Anterior cingulate cortex (tissue), 58 donors: ENCODE measurements around the gene UROS.

Experiments
- DNase-seq, 58 donors: peaks; one replicate each; lab custom pipeline; 2025; lab: John Stamatoyannopoulos, UW

UROS gene

DNA sequence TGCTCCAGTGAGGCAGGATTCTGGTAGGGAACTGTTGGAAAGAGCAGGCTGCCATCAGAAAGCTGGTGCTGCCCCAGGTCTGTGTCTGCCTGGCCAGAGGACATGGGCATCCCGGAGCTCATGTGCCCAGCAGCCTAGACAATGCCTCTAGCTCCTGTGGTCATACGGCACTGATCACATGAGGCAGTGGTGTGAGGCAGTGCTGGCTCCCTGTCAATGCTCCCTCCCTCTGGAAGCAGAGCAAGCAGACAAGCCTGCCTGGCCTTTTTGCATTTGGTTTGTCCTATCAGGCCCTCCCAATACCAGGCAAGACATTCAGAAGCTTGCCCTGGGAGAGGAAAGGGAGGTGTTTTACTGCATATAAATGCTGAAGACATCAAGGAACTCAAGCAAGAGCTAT lies 27.9 kb downstream of the UROS start:
- peak in 54 of 58 donors; percentile 9 to 91 (median 70) for DNase-seq

DNA sequence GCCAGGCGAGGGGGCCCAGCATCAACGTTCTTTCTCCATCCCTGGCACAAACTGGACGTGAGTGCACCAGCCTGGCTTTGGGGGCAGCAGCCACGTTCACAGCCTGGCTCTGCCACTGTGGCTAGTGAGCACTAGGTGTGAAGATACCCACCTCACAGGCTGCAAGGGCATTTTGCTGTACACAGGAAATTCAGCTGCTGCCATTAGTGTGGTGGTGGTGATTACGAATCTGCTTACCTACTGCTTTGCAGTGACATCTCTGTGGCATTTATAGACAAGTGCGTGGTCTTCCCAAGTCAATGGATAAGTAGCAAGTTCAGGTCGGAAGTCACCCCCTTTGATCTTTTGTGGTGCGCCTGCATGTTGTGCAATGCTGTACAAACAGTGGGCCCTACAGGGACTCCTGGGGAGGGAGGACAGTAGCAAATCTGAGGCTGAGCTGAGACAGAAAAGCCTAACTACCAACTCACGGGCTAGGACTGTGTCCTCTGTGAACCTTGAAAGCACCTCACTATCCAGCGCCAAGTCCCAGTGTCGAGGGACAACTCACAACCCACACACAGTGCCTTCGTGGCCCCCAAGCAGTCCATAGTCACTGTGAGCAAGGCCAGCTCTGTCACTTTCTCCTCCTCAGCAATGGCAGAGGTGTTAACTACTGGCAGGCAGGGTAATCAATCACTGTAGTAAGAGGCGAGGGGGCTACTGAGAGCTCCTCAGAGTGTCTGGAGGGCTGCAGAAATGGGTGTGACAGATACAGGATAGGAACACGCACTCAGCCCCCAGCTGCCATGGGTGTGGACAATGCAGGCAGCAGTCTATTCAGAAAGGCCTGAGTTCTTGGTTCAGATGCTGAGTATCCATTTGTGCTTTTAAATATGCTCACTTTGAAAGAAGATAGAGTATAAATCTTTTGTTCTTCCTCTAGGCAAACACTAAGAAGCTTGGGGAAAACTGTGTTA lies 30.4 kb downstream of the UROS start:
- DNase-seq: no peak

DNA sequence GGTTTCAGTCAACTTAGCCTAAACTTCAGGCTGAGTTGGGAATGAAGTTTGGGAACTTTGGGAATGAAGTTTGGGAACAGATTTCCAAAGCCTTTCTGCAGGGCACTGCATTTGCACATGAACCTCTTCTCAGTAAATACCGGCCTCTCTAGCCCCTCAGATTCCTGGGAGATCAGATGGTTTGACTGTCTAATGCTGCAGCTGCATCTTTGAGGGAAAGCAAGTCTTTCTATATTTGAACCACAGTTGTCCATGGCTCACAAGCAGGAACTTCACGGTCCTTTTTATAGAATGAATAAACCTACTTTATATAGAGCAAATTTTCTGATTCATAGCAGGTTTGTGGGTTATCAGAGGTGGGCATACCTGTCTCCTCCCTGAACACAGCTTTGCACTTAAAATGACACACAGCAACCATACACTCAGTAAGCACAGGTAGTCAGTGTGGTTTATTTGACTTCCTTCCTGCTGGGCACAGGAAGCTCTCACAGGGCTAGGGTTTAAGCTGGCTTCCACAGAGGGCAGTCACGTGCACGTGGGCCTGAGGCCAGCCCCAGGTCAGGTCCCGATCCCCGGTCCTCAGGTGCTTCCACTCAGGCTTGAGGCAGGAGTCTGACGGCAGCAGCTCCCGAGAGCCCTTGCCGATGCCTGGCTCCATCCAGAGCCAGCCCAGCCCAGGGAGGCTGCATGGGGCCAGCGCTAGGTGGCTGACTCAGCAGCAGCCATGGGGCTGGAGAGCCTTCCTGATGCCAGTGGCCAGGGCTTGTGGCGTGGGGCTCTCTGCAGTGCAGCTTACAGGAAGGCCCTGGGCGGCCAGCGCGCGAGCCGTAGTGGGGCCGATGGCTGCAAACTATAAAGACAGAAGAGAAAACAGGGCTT lies 34.7 kb downstream of the UROS start:
- no peak for DNase-seq

DNA sequence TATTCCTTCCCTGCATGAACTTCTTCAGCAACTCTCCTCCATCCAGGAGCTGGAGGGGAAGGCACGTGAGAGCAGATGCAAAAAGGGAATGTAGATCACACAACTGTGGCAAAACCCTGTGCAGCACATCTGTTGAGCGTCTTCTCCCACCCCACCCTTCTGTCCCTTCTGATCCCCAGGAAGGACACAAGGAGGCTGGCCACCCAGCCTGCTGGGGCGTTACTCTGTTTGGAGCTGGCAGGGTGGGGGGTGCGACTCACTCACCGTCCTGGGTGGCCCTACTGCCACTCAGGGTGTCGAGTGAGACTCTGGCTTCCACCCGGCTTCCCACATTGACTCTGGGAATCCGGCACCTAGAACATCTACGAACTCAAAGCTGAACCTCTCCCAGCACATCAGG lies 37.3 kb downstream of the UROS start:
- DNase-seq: no peak

DNA sequence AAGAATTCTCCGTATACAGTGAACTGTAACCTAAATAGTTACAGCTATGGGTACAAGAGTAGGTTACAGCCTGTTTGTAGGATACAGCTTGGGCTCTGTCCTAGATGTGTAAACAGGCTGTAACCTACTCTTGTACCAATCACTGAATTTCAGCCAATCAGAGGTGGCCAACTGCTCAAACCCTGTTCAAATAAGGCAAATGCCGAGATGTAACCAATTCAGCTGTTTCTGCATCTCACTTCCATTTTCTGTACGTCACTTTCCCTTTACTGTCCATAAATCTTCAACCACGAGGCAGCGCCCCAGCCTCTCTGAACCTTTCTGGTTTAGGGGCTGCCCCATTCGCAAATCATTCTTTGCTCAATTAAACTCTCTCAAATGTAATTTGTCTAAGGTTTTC lies 39.1 kb downstream of the UROS start:
- DNase-seq: no peak

DNA sequence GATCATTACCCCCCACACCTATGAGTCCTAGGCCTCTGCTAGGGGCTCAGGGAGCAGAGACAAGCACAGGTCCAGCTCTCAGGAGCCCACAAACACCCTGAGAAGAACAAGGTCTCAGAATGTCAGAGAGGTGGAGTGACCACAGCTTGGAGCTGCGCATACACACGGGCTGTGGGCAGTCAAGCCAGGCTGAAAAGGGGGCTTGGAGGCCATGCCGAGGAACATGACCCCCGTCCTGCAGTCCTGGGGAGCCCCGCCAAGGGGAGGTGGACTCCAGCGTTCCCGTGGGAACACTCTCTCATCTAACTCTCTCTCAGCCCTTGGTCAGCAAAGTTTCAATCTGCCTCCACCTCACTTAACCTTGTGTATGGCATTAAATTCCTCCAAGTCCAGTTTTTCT lies 39.6 kb downstream of the UROS start:
- no peak for DNase-seq

DNA sequence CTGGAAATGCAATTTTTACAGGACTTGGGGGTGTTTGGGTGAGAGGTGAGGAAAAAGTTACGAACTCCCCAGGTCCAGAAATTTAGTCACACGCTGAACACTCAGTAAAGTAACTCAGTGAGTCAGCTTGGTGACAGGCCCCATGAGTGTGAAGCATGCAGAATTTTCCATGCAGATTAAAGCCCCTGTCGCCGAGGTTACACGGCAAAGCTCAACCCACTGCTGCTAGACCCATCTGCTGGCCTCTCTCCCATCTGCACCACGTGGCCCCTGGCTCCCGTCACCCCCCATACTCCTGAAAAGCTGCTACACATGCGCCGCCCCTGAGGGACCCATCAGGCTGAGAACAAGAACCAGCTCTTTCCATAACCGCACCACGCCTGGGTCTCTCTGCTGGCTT lies 40.4 kb downstream of the UROS start:
- no peak for DNase-seq

DNA sequence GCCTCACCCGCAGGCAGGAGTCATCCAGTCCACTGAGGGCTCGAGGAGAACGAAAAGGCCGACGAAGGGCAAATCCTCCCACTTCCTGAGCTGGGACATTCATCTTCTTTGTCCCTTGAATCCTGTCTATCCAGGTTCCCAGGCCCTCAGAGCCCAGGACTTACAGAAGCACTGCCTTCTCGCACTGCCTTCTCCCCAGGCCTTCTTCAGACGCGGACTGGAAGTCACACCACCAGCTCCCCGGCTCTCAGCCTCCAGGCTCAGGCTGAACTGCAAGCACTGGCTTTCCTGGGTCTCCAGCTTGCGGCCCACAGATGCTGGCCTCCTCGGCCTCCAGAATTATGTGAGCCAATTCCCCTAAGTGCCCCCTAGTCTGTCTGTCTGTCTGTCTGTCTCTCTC lies 41.0 kb downstream of the UROS start:
- DNase-seq: no peak

DNA sequence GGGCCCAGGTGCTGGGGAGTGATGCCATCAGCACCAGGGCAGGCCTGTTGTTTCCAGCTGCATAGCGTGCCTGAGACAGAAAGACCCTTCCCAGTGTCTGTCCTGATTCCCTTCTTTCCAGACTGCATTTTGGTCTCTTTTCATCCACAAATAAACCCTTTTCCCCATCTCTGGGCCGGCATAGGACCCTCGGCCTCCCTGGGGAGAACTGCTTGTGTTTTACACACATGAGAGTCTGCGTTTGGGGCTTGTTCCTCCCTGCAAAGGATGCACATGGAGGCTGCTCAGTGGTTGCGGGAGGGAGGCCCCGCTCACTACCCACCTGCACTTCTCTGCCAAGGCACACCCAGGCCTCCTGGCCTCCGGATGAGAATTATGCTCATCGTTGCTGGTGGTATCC lies 41.7 kb downstream of the UROS start:
- no peak for DNase-seq

DNA sequence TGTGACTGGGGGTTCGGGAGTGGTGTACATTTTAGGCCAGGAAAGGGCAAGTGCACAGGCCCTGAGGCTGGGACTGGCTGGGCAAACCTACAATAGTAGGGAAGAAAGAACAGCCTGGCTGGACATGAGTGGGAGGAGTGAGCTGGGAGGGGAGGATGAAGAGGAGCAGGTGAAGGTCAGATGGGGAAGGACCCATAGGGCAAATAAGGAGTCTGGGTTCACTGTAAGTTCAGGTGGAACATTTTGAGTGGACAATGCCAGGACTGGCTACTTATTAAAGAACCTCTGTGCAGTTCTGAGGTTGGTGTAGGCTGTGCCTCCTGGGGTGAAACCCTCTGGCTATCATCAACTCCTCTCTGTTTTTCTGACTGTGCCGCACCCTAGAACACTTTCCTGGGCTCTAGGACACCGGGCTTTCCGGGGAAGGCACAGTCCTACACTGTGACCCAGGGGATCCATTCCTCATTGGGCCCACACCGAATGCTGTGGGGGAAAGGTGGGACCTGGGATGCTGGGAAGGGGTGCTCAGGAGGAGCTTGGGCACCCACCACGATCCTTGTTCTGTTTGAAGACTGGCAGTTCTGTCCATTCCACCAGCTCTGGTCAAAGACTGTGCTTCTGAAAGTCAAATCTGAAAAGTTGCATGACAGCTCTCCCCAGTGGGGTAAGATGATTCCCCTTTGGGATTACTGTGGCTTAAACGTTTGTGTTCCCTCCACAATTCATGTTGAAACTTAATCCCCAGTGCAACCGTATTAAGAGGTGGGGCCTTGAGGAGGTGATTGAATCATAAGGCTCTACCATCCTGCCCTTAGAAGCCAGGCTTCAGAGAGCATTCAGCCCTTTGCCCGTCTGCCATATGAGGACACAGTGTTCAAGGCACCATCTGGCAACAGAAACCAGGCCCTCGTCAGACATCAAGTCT lies 43.4 kb downstream of the UROS start:
- no peak for DNase-seq

DNA sequence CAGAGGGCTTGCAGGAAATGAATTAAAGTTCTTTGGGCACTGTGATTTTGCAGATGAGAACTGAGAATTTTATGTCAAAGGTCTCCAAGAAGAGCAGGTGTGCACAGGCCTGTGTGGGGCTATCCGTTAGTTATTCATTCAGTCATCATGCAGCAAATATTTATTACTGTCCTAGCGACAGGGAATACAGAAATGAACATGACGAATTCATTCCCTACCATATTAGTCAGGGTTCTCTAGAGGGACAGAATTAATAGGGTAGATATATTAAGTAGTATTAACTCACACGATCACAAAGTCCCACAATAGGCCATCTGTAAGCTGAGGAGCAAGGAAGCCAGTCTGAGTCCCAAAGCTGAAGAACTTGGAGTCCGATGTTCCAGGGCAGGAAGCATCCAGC lies 44.5 kb downstream of the UROS start:
- DNase-seq: no peak

DNA sequence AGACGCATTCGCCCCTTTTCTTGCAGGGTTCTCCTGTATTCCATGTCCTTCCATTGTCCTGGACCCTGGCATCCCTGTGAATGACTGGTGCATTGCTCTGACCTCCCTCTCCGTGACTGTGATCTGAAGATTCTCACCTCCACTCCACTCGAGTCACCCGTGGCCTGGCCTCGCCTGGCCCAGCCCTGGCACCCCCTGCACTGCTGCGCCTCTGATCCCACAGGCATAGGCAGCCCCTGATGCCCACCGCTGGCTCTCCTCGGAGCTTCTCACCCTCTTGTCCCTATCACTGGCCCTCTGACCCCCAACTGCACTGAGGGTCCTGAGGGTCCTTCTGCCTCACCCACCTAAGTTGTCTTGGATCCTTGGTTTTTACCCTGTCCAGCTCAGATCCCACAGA lies 45.3 kb downstream of the UROS start:
- DNase-seq: no peak

DNA sequence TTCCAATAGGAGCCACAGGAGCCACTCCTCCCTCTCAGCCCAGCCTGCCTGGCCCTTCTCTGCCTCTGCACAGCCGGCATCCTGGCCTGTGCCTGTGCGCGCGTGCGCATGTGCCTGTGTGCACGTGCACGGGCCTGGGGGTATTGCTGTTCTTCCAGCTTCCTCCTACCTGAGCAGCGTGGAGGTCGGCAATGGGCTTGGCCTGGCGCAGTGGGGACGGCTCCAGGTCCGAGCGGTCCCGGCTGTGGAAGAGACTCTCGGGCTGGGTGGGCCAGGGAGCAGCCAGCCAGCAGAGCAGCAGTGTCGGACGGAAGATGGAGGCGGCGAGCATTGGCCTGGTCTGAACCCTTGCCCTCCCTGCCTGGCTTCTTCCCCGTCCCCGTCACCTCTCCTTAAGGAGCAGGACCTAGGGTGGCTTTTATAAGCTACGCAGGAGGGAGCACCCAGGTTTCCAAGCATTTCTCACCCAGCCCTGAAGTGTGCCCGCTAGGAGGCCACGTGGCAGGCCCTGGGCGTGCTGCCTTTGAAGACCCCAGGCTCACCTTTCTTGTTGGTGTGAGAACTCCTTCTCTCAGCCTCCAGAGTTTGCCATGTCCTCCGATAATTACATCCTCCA lies 47.5 kb downstream of the UROS start, which contains the start of gene MMP21:
Gene MMP21, minus strand, starts transcription at position 331 of the 616 bp plus-strand sequence. Its CDS starts 0 bp downstream, at position 331.
- DNase-seq: no peak

DNA sequence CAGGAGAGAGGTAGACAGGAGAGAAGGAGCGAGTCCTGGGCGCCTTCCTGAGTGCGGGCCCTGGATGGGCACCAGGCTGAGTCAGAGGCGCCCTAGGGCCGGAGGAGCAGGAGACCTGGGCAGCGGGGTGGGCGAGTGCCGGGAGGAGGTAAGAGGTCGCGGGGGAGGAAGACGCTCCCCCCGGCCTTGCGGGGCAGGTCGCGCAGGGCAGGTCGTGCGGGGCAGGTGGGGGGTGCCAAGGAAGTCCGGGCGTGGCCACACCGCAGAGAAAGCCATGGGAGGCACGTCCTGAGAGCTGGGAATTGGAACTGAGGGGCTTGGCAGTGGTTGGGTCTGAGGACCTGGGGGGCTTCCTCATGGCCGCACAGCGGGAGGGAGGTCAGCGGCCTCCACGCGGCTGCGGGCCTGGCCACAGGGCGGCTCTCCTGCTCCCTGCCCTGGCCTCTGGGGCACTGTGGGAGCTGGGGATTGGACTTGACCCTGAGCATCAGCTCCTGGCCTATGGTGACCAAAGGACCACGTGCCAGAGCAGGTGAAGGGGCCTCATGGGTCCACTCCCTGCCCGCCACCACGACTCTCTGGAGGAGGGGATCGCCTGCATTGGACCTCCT lies 48.4 kb downstream of the UROS start:
- DNase-seq: no peak

DNA sequence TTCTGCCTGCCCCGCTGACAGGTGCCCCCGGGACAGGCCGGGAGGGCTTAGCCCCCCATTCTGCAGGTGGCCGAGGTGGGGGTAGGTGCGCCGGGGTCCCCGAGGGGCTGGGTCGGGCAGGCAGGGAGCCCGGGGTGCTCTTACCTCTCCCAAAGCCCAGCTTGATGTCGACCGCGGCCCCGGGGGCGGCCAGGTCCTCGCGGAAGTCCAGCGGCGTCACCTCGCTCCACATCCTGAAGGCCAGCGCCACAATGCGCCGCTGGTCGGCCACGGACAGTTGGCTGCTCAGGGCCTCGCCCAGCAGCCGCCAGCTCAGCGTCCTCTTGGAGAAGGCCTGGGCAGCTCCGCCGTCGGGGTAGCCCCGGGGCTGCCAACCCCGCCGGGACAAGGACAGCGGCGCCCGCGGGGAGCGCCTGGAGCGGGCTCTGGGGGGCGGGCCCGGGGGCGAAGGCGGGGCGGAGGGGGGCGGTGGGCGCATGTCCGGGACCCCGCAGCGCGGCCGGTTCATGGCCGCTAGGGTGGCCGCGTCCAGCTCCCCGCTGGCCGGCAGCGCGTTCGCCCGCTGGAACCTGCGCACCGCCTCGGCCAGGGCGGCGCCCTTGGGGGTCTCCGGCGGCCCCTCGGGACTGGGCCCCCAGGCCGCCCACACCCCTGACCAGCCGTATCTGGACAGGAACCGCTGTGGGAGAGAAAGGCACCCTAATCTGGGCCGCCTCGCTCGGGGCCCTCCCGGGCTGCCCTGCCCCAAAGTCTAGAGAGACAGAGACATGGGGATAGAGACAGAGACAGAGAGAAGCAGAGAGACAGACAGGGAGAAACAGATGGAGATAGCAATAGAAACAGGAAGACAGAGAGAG lies 49.1 kb downstream of the UROS start:
- no peak for DNase-seq

DNA sequence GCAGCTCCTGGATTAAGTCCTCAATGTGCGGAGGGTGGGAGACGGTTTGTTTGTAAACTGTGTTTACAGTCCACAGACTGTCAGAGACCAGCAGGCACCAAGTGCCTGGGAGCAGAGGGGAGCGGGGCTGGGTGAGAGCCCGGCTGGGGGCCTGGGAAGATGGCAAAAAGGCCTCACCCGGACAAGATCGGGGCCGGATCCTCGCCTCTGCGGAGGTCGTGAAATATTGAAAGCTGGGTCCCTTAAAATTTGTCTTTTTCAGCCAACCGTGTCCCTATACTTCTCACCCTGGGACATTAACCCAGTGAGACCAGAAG lies 50.2 kb downstream of the UROS start:
- DNase-seq: no peak

DNA sequence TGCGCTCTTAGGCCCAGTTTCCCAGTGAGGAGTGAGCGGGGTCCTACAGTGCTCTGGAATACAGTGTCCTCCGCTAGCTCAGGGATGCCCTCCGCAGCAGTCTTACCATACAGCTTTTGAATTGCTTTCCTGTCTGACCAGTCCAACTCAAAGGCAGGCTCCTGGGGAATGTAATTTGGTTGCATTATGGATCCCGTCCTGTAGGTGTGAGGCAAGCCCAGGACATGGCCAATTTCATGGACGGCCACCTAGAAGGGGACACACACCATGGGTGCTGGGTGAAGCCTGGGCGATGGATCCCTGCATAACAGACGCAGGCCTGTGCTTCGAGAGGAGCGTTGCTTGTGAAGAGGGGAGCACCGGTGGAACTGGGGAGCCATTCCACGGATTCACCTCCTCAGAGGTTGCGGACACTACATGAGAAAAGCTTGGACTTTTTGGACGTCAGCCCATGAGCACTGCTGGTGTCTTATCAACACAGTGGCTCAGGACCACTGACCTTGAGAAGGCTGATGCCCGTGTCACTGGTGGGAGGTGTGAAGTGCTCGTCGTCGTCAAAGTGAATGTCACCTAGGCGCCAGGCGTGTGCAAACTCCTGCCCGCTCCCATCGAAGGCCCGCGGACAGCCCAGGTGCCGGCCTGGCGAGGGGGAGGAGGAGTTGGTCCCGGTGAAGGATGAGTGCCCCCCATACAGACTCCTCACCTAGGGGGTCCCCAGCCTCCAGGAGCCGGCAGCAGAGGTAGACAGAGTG lies 50.8 kb downstream of the UROS start:
- no peak for DNase-seq

DNA sequence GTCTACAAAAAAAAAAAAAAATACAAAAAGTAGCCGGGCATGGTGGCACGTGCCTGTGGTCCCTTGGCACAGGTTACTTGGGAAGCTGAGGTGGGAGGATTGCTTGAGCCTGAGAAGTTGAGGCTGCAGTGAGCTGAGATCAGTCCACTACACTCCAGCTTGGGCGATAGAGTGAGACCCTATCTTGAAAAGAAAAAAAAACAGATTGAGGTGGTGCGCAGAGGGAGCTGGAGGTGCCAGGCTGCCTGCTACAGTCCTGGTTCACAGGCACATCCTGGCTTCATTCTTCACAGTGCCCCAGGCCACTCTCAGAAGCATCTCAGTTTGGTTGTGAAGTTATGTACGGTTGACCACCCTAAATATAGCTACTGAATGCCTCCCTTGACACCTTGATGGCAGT lies 52.2 kb downstream of the UROS start:
- no peak for DNase-seq
